GM19240 (cell line): ENCODE data around the gene RAD51AP2.
"Not testable (repeated sequence)": the region's sequence is repeated elsewhere in the genome, so short reads cannot be mapped to it uniquely, and the experiment has no call there.

Source experiments
- DNase-seq: peaks from one replicate; pipeline ENCODE4 v3.0.0; 2011; ENCODE audit warnings: low spot score; ENCODE audit not compliant: insufficient read length

The RAD51AP2 gene

GRCh38 chr2:17538022-17538843 lies 20.0 kb upstream of the RAD51AP2 start:
- DNase-seq, result no peak

- no peak for DNase-seq
Measured at GRCh38 chr2:17536416-17536815, 18.2 kb upstream of the RAD51AP2 start.

- DNase-seq, result no peak
Measured at GRCh38 chr2:17533546-17533945, 15.3 kb upstream of the RAD51AP2 start.

GRCh38 chr2:17529771-17530170 lies 11.5 kb upstream of the RAD51AP2 start:
- no peak for DNase-seq

GRCh38 chr2:17522303-17522702 lies 4.1 kb upstream of the RAD51AP2 start:
- DNase-seq, result no peak

GRCh38 chr2:17521621-17522020 lies 3.4 kb upstream of the RAD51AP2 start:
- no peak for DNase-seq

GRCh38 chr2:17520761-17521160 lies 2.5 kb upstream of the RAD51AP2 start:
- DNase-seq, result no peak

GRCh38 chr2:17519486-17519885 lies 1.2 kb upstream of the RAD51AP2 start:
- no peak for DNase-seq

GRCh38 chr2:17517481-17518211 lies 594 bp downstream of the RAD51AP2 start:
- DNase-seq, result no peak

GRCh38 chr2:17515652-17516051 lies 2.6 kb downstream of the RAD51AP2 start:
- DNase-seq, result no peak

GRCh38 chr2:17506736-17507616 lies 11.3 kb downstream of the RAD51AP2 start:
- DNase-seq, result no peak

- DNase-seq, result no peak
Measured at GRCh38 chr2:17497718-17498117, 20.5 kb downstream of the RAD51AP2 start.

GRCh38 chr2:17495590-17495989 lies 22.6 kb downstream of the RAD51AP2 start:
- no peak for DNase-seq

- DNase-seq, result not testable (repeated sequence)
Measured at GRCh38 chr2:17490165-17490564, 28.1 kb downstream of the RAD51AP2 start.

- DNase-seq, result not testable (repeated sequence)
Measured at GRCh38 chr2:17488610-17489009, 29.6 kb downstream of the RAD51AP2 start.

- no peak for DNase-seq
Measured at GRCh38 chr2:17483496-17483895, 34.7 kb downstream of the RAD51AP2 start.

- no peak for DNase-seq
Measured at GRCh38 chr2:17482651-17483050, 35.6 kb downstream of the RAD51AP2 start.

GRCh38 chr2:17479875-17480274 lies 38.4 kb downstream of the RAD51AP2 start:
- no peak for DNase-seq

- no peak for DNase-seq
Measured at GRCh38 chr2:17476830-17477229, 41.4 kb downstream of the RAD51AP2 start.

- no peak for DNase-seq
Measured at GRCh38 chr2:17476064-17476463, 42.2 kb downstream of the RAD51AP2 start.

GRCh38 chr2:17475286-17475685 lies 43.0 kb downstream of the RAD51AP2 start:
- DNase-seq, result no peak

GRCh38 chr2:17471979-17472378 lies 46.3 kb downstream of the RAD51AP2 start:
- no peak for DNase-seq
